Osteoblast (primary cell): ENCODE results near the gene PCK2. TPM values are rescaled to one million over a fixed set of nuclear protein-coding genes. Genes with fewer than 3 reads are reported as not detected.

Experiments
- DNase-seq: peaks from one replicate; pipeline ENCODE4 v3.0.0; 2011; ENCODE audit warnings: low spot score, mixed read lengths; ENCODE audit not compliant: insufficient read length; ENCODE audit errors: missing footprints
- H2AFZ ChIP-seq: 2 replicates; pipeline ENCODE4 v1.6.0; 2011; ENCODE audit warnings: mild to moderate bottlenecking, low read length
- H3K27ac ChIP-seq: 2 replicates; pipeline ENCODE4 v1.5.1; 2011; ENCODE audit warnings: mild to moderate bottlenecking, low read depth, low read length, moderate library complexity
- H3K27me3 ChIP-seq: 2 replicates; pipeline ENCODE4 v1.6.0; 2012; ENCODE audit warnings: mild to moderate bottlenecking, control low read depth, inconsistent platforms, low read length, moderate library complexity; ENCODE audit not compliant: insufficient read depth
- H3K36me3 ChIP-seq: 2 replicates; pipeline ENCODE4 v1.5.1; 2011; ENCODE audit warnings: mild to moderate bottlenecking, low read length, control low read depth, moderate library complexity; ENCODE audit not compliant: insufficient read depth
- H3K4me1 ChIP-seq: 2 replicates; pipeline ENCODE4 v1.5.1; 2011; ENCODE audit warnings: mild to moderate bottlenecking, low read length, control low read depth, moderate library complexity; ENCODE audit not compliant: insufficient read depth
- H3K4me2 ChIP-seq: 2 replicates; pipeline ENCODE4 v1.6.0; 2011; ENCODE audit warnings: mild to moderate bottlenecking, low read length; ENCODE audit not compliant: insufficient read depth
- H3K4me3 ChIP-seq: fragments of 200-600 bp; sonication (generic); 3 replicates; pipeline ENCODE4 v1.5.1; 2012; ENCODE audit warnings: mild to moderate bottlenecking, low read length, inconsistent platforms; ENCODE audit not compliant: insufficient read depth
- H3K79me2 ChIP-seq: 2 replicates; pipeline ENCODE4 v1.6.0; 2012; ENCODE audit warnings: mild to moderate bottlenecking, low read length, control low read depth, inconsistent platforms; ENCODE audit not compliant: insufficient read depth
- H3K9me3 ChIP-seq: 2 replicates; pipeline ENCODE4 v1.5.1; 2011; ENCODE audit warnings: low read depth, low read length, control low read depth
- H4K20me1 ChIP-seq: 2 replicates; pipeline ENCODE4 v1.6.0; 2012; ENCODE audit warnings: mild to moderate bottlenecking, low read length, control low read depth; ENCODE audit not compliant: insufficient read depth
- CTCF ChIP-seq: IDR thresholded peaks from 2 replicates; pipeline ENCODE4 v1.5.1; 2011; ENCODE audit warnings: mild to moderate bottlenecking, low read depth, low read length, moderate library complexity; ENCODE audit errors: extremely low read depth
- total RNA-seq: library from RNA; depleted of rRNA; stranded (reverse); fragments of >200 nt; gene quantifications from 2 replicates; pipeline ENCODE4 v1.2.3, GENCODE V29; 2012

PCK2 gene
- total RNA-seq, 1 donor, result 35.1 TPM

GRCh38 chr14:24113379-24113800 is 19.3 kb downstream of the PCK2 start:
- H3K4me3 ChIP-seq, result peak overlapping the region; percentile 82

DNA sequence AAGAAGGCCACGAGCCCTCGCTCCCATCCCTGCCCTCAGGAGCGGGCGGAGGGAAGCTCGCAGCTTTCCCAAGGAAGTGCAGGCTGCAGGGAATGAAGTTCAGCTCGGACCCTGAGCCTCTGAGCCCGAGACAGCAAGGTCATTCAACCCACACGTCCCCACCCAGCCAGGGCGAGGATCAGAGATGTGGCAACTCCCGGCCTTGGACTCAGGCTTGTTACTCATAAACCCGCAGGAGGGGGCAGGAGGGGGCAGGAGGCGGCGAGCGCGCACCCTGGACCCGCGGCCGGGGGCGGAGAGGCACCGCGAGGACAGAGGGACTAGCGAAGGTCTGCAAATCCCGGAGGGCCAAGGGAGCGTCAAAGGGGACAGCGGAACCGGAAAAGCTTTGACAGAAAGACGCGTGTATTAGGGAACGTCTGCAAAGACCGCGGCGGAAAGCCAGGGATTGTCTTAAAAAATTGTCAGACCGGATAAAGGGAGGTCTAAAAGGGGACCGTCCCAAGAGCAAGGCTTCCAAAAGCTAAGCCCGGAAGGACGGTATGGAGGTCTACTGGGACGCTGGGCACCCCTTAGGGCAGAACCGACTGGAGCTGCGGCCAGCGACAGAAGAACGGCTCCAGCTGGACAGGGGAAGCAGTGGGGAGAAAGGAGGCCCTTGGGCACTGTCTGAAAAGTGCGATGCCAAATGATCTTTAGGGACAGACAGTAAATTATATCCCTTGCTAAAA is 19.9 kb downstream of the PCK2 start:
- Histone ChIP-seq H3K4me1 (peaks cover 14% of the 10 kb centered on the region), H3K36me3 (peaks cover 20% of the 10 kb centered on the region), H3K27me3 (no peaks in the 10 kb centered on the region), H3K9me3 (no peaks in the 10 kb centered on the region), H3K4me2 (peak overlapping the region; percentile 96), H2AFZ (peak overlapping the region; percentile 82), H3K79me2 (peaks cover 13% of the 10 kb centered on the region), H3K27ac (peak overlapping the region; percentile 98), H4K20me1 (no peaks in the 10 kb centered on the region), H3K4me3 (peak overlapping the region; percentile 82)
- no peak for TF ChIP-seq CTCF
- DNase-seq, result peak; percentile 92

More at GRCh38 chr14:24113379-24113800, 19.3 kb downstream of the PCK2 start:
- H3K4me1 ChIP-seq, result peaks cover 14% of the 10 kb centered on the region
- peak overlapping the region; percentile 96 for H3K4me2 ChIP-seq
- H3K27me3 ChIP-seq, result no peaks in the 10 kb centered on the region
- peak overlapping the region; percentile 82 for H2AFZ ChIP-seq
- TF ChIP-seq CTCF, result no peak
- H3K36me3 ChIP-seq, result peaks cover 14% of the 10 kb centered on the region
- peak overlapping the region; percentile 98 for H3K27ac ChIP-seq
- no peak for DNase-seq
- H3K9me3 ChIP-seq, result no peaks in the 10 kb centered on the region
- H3K79me2 ChIP-seq, result peaks cover 13% of the 10 kb centered on the region
- no peaks in the 10 kb centered on the region for H4K20me1 ChIP-seq

GRCh38 chr14:24114532-24115421 is 20.7 kb downstream of the PCK2 start, which contains the start of the genes DCAF11 and NRL:
DCAF11 (plus strand) TSS chr14:24114777; CDS start chr14:24115595, 818 bp downstream.
NRL (minus strand) TSS chr14:24114949; CDS start chr14:24082848, 32,101 bp downstream.
- Histone ChIP-seq H3K4me1 (peaks cover 14% of the 10 kb centered on the region), H3K79me2 (peaks cover 13% of the 10 kb centered on the region), H3K36me3 (peaks cover 27% of the 10 kb centered on the region), H2AFZ (peak within 1 kb of the TSS; percentile 87), H3K4me2 (peak within 1 kb of the TSS; percentile 96), H3K4me3 (peak within 1 kb of the TSS; percentile 82), H3K27ac (peak within 1 kb of the TSS; percentile 98), H3K9me3 (no peaks in the 10 kb centered on the region), H3K27me3 (no peaks in the 10 kb centered on the region), H4K20me1 (no peaks in the 10 kb centered on the region)
- TF ChIP-seq CTCF, result no peak
- DNase-seq, result peak; percentile 99
